Neural cell (in vitro differentiated cells): ENCODE data around the gene BMP7. TPM values are rescaled to one million over a fixed set of nuclear protein-coding genes. Genes with fewer than 3 reads are reported as not detected.

ENCODE experiments used
- H2AFZ ChIP-seq: fragments of 200-600, 300-800 bp; sonication (generic), shearing (Covaris generic); 2 replicates; pipeline ENCODE4 v1.6.0; 2014; ENCODE audit warnings: low read depth, mild to moderate bottlenecking, antibody characterized with exemption, low read length, moderate library complexity
- H3F3A ChIP-seq: fragments of 200-600 bp; shearing (Covaris generic); 2 replicates; pipeline ENCODE4 v1.6.1; 2016; ENCODE audit warnings: mild to moderate bottlenecking, moderate library complexity, mixed read lengths, antibody characterized with exemption, low read length; ENCODE audit not compliant: insufficient read depth, poor library complexity, severe bottlenecking
- H3K27ac ChIP-seq: fragments of 200-600, 300-800 bp; sonication (generic), shearing (Covaris generic); 2 replicates; pipeline ENCODE4 v1.5.1; 2014; ENCODE audit warnings: mild to moderate bottlenecking, low read length, moderate library complexity
- H3K27me3 ChIP-seq: fragments of 300-800, 200-600 bp; sonication (generic), shearing (Covaris generic); 2 replicates; pipeline ENCODE4 v1.6.0; 2014; ENCODE audit warnings: mild to moderate bottlenecking, low read depth, low read length, moderate library complexity; ENCODE audit not compliant: insufficient read depth
- H3K36me3 ChIP-seq: fragments of 300-800, 200-600 bp; sonication (generic), shearing (Covaris generic); 2 replicates; pipeline ENCODE4 v1.5.1; 2014; ENCODE audit warnings: mild to moderate bottlenecking, antibody characterized with exemption, low read length, moderate library complexity; ENCODE audit not compliant: insufficient read depth
- H3K4me2 ChIP-seq: fragments of 300-800, 200-600 bp; sonication (generic), shearing (Covaris generic); 2 replicates; pipeline ENCODE4 v1.6.0; 2014; ENCODE audit warnings: mild to moderate bottlenecking, low read length
- H3K4me3 ChIP-seq: fragments of 300-800, 200-600 bp; sonication (generic), shearing (Covaris generic); 2 replicates; pipeline ENCODE4 v1.5.1; 2014; ENCODE audit warnings: mild to moderate bottlenecking, low read length, moderate library complexity
- H3K79me2 ChIP-seq: fragments of 200-600 bp; shearing (Covaris generic); replicated peaks from 2 replicates; pipeline ENCODE4 v1.6.0; 2014; ENCODE audit warnings: mild to moderate bottlenecking, low read length, moderate library complexity; ENCODE audit not compliant: insufficient read depth
- H3K9ac ChIP-seq: fragments of 300-800, 200-600 bp; sonication (generic), shearing (Covaris generic); 2 replicates; pipeline ENCODE4 v1.6.1; 2016; ENCODE audit warnings: mild to moderate bottlenecking, low read length, mixed read lengths
- H3K9me2 ChIP-seq: fragments of 200-600 bp; shearing (Covaris generic); 2 replicates; pipeline ENCODE4 v1.6.1; 2016; ENCODE audit warnings: mild to moderate bottlenecking, low read length, mixed read lengths; ENCODE audit not compliant: insufficient read depth
- H3K9me3 ChIP-seq: fragments of 200-600, 300-800 bp; sonication (generic), shearing (Covaris generic); 2 replicates; pipeline ENCODE4 v1.6.1; 2016; ENCODE audit warnings: mild to moderate bottlenecking, mixed run types, low read length, moderate library complexity, mixed read lengths
- H4K20me1 ChIP-seq: fragments of 200-600 bp; shearing (Covaris generic); 2 replicates; pipeline ENCODE4 v1.6.1; 2016; ENCODE audit warnings: mild to moderate bottlenecking, mixed run types; ENCODE audit not compliant: insufficient read depth
- EP300 ChIP-seq: fragments of 450-650 bp; conservative IDR thresholded peaks from 2 replicates; pipeline ENCODE4 v1.6.1; 2014; ENCODE audit warnings: antibody characterized with exemption, mild to moderate bottlenecking, moderate library complexity; ENCODE audit not compliant: poor library complexity, severe bottlenecking
- EZH2 ChIP-seq: fragments of 200-600, 300-800 bp; shearing (Covaris generic), sonication (generic); IDR thresholded peaks from 2 replicates; pipeline ENCODE4 v1.6.1; 2014; ENCODE audit warnings: antibody characterized with exemption, low read length, borderline replicate concordance, mild to moderate bottlenecking; ENCODE audit not compliant: insufficient read depth, poor library complexity, severe bottlenecking
- MXI1 ChIP-seq: fragments of 450-650 bp; conservative IDR thresholded peaks from 2 replicates; pipeline ENCODE4 v1.6.1; 2014; ENCODE audit warnings: antibody characterized with exemption, mild to moderate bottlenecking; ENCODE audit not compliant: poor library complexity, severe bottlenecking
- POLR2AphosphoS5 ChIP-seq: IDR thresholded peaks from 2 replicates; pipeline ENCODE4 v1.6.1; 2012
- RAD21 ChIP-seq: fragments of 450-650 bp; conservative IDR thresholded peaks from 2 replicates; pipeline ENCODE4 v1.6.1; 2014; ENCODE audit warnings: antibody characterized with exemption, mild to moderate bottlenecking, moderate library complexity
- SMC3 ChIP-seq: fragments of 450-650 bp; conservative IDR thresholded peaks from 2 replicates; pipeline ENCODE4 v1.6.1; 2014; ENCODE audit warnings: antibody characterized with exemption, mild to moderate bottlenecking, moderate library complexity; ENCODE audit not compliant: poor library complexity
- TAF1 ChIP-seq: IDR thresholded peaks from 2 replicates; pipeline ENCODE4 v1.6.1; 2012; ENCODE audit warnings: low read depth
- polyA plus RNA-seq: library from polyadenylated mRNA; depleted of rRNA; stranded (reverse); fragments of >200 nt; gene quantifications from 2 replicates; pipeline ENCODE4 v1.2.3, GENCODE V29; 2014
- TF ChIP-seq, protein P1 (sequence below): IDR thresholded peaks from 2 replicates; pipeline ENCODE4 v1.6.1; 2012; ENCODE audit warnings: borderline replicate concordance
- TF ChIP-seq, protein P2 (sequence below): fragments of 450-650 bp; IDR thresholded peaks from 2 replicates; pipeline ENCODE4 v1.5.1; 2014; ENCODE audit warnings: antibody characterized with exemption, mild to moderate bottlenecking, moderate library complexity; ENCODE audit not compliant: poor library complexity, severe bottlenecking

Gene BMP7
- polyA plus RNA-seq, 1 donor from 2014 or later, result 3.6 TPM

DNA sequence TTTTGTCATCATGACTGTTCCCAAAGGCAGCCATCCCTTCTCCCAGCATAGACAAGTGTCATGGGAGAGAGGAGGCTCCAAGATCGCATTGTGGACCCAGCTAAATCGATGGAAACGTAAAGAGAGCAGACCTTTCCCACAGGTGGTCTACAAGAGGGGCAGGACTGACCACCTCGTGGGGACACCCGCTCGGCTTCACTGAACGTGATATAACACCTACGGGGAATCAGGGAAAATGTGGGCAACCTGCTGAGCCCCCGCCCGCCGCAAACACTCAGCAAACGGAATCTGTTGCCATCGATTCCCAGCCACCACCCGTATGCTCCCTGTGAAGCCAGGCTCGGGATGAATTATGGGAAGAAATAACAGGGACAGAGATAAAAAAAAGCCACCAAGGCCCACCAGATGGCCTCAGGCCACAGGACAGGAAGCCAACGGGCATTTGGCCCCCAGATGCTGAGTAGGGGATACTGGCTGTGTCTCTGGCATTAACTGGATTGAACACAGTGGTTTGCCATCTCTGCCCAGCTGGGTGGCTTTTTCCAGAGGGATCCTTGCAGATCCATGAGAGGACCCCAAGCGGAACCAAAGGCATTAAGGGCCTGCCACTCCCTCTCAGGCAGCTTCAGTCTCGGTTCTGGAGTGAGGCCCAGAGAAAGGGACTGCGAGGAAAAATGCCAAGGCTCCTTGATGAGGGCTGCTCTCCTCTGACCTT lies 44.4 kb downstream of the BMP7 start:
- H3K9me3 ChIP-seq, result no peaks in the 10 kb centered on the region
- TF ChIP-seq SMC3, result no peak
- no peak for TF ChIP-seq TAF1
- TF ChIP-seq EZH2, result no peak
- TF ChIP-seq RAD21, result no peak
- TF ChIP-seq, protein P1, sequence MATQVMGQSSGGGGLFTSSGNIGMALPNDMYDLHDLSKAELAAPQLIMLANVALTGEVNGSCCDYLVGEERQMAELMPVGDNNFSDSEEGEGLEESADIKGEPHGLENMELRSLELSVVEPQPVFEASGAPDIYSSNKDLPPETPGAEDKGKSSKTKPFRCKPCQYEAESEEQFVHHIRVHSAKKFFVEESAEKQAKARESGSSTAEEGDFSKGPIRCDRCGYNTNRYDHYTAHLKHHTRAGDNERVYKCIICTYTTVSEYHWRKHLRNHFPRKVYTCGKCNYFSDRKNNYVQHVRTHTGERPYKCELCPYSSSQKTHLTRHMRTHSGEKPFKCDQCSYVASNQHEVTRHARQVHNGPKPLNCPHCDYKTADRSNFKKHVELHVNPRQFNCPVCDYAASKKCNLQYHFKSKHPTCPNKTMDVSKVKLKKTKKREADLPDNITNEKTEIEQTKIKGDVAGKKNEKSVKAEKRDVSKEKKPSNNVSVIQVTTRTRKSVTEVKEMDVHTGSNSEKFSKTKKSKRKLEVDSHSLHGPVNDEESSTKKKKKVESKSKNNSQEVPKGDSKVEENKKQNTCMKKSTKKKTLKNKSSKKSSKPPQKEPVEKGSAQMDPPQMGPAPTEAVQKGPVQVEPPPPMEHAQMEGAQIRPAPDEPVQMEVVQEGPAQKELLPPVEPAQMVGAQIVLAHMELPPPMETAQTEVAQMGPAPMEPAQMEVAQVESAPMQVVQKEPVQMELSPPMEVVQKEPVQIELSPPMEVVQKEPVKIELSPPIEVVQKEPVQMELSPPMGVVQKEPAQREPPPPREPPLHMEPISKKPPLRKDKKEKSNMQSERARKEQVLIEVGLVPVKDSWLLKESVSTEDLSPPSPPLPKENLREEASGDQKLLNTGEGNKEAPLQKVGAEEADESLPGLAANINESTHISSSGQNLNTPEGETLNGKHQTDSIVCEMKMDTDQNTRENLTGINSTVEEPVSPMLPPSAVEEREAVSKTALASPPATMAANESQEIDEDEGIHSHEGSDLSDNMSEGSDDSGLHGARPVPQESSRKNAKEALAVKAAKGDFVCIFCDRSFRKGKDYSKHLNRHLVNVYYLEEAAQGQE, result no peak
- TF ChIP-seq MXI1, result no peak
- TF ChIP-seq EP300, result no peak
- TF ChIP-seq, protein P2, sequence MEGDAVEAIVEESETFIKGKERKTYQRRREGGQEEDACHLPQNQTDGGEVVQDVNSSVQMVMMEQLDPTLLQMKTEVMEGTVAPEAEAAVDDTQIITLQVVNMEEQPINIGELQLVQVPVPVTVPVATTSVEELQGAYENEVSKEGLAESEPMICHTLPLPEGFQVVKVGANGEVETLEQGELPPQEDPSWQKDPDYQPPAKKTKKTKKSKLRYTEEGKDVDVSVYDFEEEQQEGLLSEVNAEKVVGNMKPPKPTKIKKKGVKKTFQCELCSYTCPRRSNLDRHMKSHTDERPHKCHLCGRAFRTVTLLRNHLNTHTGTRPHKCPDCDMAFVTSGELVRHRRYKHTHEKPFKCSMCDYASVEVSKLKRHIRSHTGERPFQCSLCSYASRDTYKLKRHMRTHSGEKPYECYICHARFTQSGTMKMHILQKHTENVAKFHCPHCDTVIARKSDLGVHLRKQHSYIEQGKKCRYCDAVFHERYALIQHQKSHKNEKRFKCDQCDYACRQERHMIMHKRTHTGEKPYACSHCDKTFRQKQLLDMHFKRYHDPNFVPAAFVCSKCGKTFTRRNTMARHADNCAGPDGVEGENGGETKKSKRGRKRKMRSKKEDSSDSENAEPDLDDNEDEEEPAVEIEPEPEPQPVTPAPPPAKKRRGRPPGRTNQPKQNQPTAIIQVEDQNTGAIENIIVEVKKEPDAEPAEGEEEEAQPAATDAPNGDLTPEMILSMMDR, result no peak
- TF ChIP-seq POLR2AphosphoS5, result no peak
- H3K79me2 ChIP-seq, result no peaks in the 10 kb centered on the region

DNA sequence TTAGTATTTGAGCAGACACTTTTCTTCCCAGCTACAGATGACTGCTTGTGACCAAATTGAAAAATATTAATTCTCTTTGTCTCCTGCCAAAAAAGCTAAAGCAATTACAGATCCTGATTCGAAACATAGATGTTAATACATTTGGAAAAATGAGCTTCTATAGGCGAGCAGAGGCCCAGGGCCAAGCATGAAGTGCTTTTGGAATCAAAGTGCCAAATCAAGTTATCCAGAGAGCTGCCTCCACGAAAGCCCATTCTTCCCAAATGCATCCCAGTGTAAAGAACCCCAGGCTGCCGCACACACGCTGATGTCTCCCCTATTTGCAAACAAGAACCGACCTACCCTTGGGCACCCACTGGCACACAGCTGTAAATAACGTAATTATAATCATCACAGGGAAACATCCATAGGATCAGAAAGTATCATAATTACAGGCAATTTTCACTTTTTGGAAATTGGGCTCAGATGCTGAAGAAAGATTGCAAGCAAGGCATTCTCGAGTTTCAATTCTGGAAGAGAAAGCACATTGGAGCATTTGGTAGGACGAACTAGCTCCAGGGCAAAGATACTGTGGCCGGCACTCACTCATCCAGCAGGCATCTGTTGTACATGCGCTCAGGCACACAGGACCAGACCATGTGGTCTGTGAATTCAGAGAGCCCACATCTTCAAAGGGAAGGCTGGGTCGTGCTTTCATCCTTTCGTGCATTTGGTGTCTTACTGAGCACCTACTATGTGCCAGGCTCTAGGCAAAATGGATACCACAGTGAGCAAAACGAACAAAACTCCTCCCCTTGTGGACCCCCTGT lies 45.9 kb downstream of the BMP7 start:
- no peak overlapping the region for H3K4me2 ChIP-seq
- no peaks in the 10 kb centered on the region for H3K36me3 ChIP-seq
- TF ChIP-seq TAF1, result no peak
- no peak for TF ChIP-seq SMC3
- no peak for TF ChIP-seq POLR2AphosphoS5
- no peak for TF ChIP-seq EP300
- TF ChIP-seq EZH2, result no peak
- TF ChIP-seq, protein P2, result no peak
- TF ChIP-seq, protein P1, result no peak
- TF ChIP-seq MXI1, result no peak
- no peak for TF ChIP-seq RAD21
- no peaks in the 10 kb centered on the region for H3K9me3 ChIP-seq
- no peak overlapping the region for H3K9ac ChIP-seq
- H3K4me3 ChIP-seq, result no peak overlapping the region
- H3F3A ChIP-seq, result no peaks in the 10 kb centered on the region
- H3K9me2 ChIP-seq, result no peaks in the 10 kb centered on the region
- no peaks in the 10 kb centered on the region for H3K27me3 ChIP-seq
- H2AFZ ChIP-seq, result no peak overlapping the region
- H3K27ac ChIP-seq, result no peak overlapping the region
- H3K79me2 ChIP-seq, result no peaks in the 10 kb centered on the region
- H4K20me1 ChIP-seq, result no peaks in the 10 kb centered on the region

More for the DNA sequence above, 44.4 kb downstream of the BMP7 start:
- Histone ChIP-seq H3F3A (no peaks in the 10 kb centered on the region), H3K4me3 (no peak overlapping the region), H3K27ac (no peak overlapping the region), H3K9me2 (no peaks in the 10 kb centered on the region), H3K36me3 (no peaks in the 10 kb centered on the region), H2AFZ (no peak overlapping the region), H3K4me2 (no peak overlapping the region), H4K20me1 (no peaks in the 10 kb centered on the region), H3K27me3 (no peaks in the 10 kb centered on the region), H3K9ac (no peak overlapping the region)
